GM21526 (cell line): ENCODE data around the gene CCDC50.

ENCODE experiments used
- ATAC-seq: cut with Tn5 transposase; IDR thresholded peaks from one replicate; pipeline ENCODE4 v1.9.1; 2021; ENCODE audit warnings: moderate library complexity; ENCODE audit not compliant: unreplicated experiment, low FRiP score

Gene CCDC50

GRCh38 chr3:191372122-191372521 lies 42.9 kb downstream of the CCDC50 start:
- ATAC-seq, result no peak

GRCh38 chr3:191373327-191373726 lies 44.1 kb downstream of the CCDC50 start:
- ATAC-seq, result no peak

GRCh38 chr3:191376516-191377141 lies 47.4 kb downstream of the CCDC50 start:
- no peak for ATAC-seq

GRCh38 chr3:191378142-191378812 lies 49.1 kb downstream of the CCDC50 start:
- no peak for ATAC-seq

GRCh38 chr3:191379446-191379845 lies 50.3 kb downstream of the CCDC50 start:
- no peak for ATAC-seq

GRCh38 chr3:191380001-191380400 lies 50.8 kb downstream of the CCDC50 start:
- ATAC-seq, result no peak

GRCh38 chr3:191381303-191381702 lies 52.1 kb downstream of the CCDC50 start:
- ATAC-seq, result no peak

GRCh38 chr3:191382661-191383060 lies 53.5 kb downstream of the CCDC50 start:
- ATAC-seq, result no peak

- ATAC-seq, result no peak
Observed at GRCh38 chr3:191383124-191383523, 53.9 kb downstream of the CCDC50 start.

GRCh38 chr3:191385101-191385500 lies 55.9 kb downstream of the CCDC50 start:
- no peak for ATAC-seq

- no peak for ATAC-seq
Observed at GRCh38 chr3:191387441-191388077, 58.4 kb downstream of the CCDC50 start.

- ATAC-seq, result no peak
Observed at GRCh38 chr3:191388823-191389222, 59.6 kb downstream of the CCDC50 start.

GRCh38 chr3:191390580-191390979 lies 61.4 kb downstream of the CCDC50 start:
- no peak for ATAC-seq

GRCh38 chr3:191391861-191392808 lies 62.9 kb downstream of the CCDC50 start:
- ATAC-seq, result no peak

- no peak for ATAC-seq
Observed at GRCh38 chr3:191393146-191393545, 64.0 kb downstream of the CCDC50 start.

- ATAC-seq, result no peak
Observed at GRCh38 chr3:191397771-191398170, 68.6 kb downstream of the CCDC50 start.

GRCh38 chr3:191398607-191399006 lies 69.4 kb downstream of the CCDC50 start:
- ATAC-seq, result no peak

- no peak for ATAC-seq
Observed at GRCh38 chr3:191399918-191400317, 70.7 kb downstream of the CCDC50 start.

GRCh38 chr3:191401775-191402357 lies 72.7 kb downstream of the CCDC50 start:
- no peak for ATAC-seq

GRCh38 chr3:191409791-191410359 lies 80.7 kb downstream of the CCDC50 start:
- no peak for ATAC-seq
